Activated CD8-positive, alpha-beta memory T cell treated with anti-CD3 and anti-CD28 coated beads for 48 hours (primary cell): Measurements from ENCODE around the gene ASPM.
"Not testable (repeated sequence)": the region's sequence is repeated elsewhere in the genome, so short reads cannot be mapped to it uniquely, and the experiment has no call there.

Experiments
- DNase-seq, 3 experiments: peaks; one replicate each; pipeline ENCODE4 v3.0.0-alpha.2; 2020; ENCODE audit warnings: low read depth in 2 of 3, low spot score in 2 of 3

ASPM gene

GRCh38 chr1:197144570-197145325, 1.7 kb downstream of the ASPM start:
- no peak for DNase-seq

- no peak for DNase-seq
Observed at GRCh38 chr1:197143276-197143675, 3.2 kb downstream of the ASPM start.

- no peak for DNase-seq
Observed at GRCh38 chr1:197141575-197141974, 4.9 kb downstream of the ASPM start.

- no peak for DNase-seq
Observed at GRCh38 chr1:197140121-197140520, 6.3 kb downstream of the ASPM start.

- no peak for DNase-seq
Observed at GRCh38 chr1:197139169-197139568, 7.3 kb downstream of the ASPM start.

GRCh38 chr1:197137322-197137721, 9.1 kb downstream of the ASPM start:
- DNase-seq, result no peak

- DNase-seq, result no peak
Observed at GRCh38 chr1:197130677-197131304, 15.7 kb downstream of the ASPM start.

GRCh38 chr1:197129698-197130097, 16.8 kb downstream of the ASPM start:
- DNase-seq, result no peak

GRCh38 chr1:197127246-197127912, 19.1 kb downstream of the ASPM start:
- DNase-seq, result no peak

- DNase-seq, result no peak
Observed at GRCh38 chr1:197126691-197127090, 19.8 kb downstream of the ASPM start.

GRCh38 chr1:197124376-197124775, 22.1 kb downstream of the ASPM start:
- DNase-seq, result no peak

- no peak for DNase-seq
Observed at GRCh38 chr1:197116156-197116555, 30.3 kb downstream of the ASPM start.

GRCh38 chr1:197106869-197107268, 39.6 kb downstream of the ASPM start:
- DNase-seq, result no peak

- no peak for DNase-seq
Observed at GRCh38 chr1:197103300-197103699, 43.2 kb downstream of the ASPM start.

- no peak for DNase-seq
Observed at GRCh38 chr1:197101978-197102377, 44.5 kb downstream of the ASPM start.

- DNase-seq, result no peak
Observed at GRCh38 chr1:197100677-197101076, 45.8 kb downstream of the ASPM start.

- no peak for DNase-seq
Observed at GRCh38 chr1:197099444-197099843, 47.0 kb downstream of the ASPM start.

GRCh38 chr1:197096971-197097370, 49.5 kb downstream of the ASPM start:
- DNase-seq, result not testable (repeated sequence)

- DNase-seq, result no peak
Observed at GRCh38 chr1:197096137-197096536, 50.3 kb downstream of the ASPM start.

GRCh38 chr1:197093226-197093885, 53.1 kb downstream of the ASPM start:
- no peak for DNase-seq

GRCh38 chr1:197092491-197093023, 53.9 kb downstream of the ASPM start:
- DNase-seq, result no peak
